Subcutaneous preadipocyte (primary cell): ENCODE data around the gene MAGOHB. TPM values are rescaled to one million over a fixed set of nuclear protein-coding genes. Genes with fewer than 3 reads are reported as not detected.

Experiments used
- total RNA-seq: library from RNA; depleted of rRNA; stranded (reverse); fragments of >200 nt; gene quantifications from 2 replicates; pipeline ENCODE4 v1.2.3, GENCODE V29; 2012

The MAGOHB gene
- 11.0 and 13.3 TPM in 2 replicates for total RNA-seq

DNA sequence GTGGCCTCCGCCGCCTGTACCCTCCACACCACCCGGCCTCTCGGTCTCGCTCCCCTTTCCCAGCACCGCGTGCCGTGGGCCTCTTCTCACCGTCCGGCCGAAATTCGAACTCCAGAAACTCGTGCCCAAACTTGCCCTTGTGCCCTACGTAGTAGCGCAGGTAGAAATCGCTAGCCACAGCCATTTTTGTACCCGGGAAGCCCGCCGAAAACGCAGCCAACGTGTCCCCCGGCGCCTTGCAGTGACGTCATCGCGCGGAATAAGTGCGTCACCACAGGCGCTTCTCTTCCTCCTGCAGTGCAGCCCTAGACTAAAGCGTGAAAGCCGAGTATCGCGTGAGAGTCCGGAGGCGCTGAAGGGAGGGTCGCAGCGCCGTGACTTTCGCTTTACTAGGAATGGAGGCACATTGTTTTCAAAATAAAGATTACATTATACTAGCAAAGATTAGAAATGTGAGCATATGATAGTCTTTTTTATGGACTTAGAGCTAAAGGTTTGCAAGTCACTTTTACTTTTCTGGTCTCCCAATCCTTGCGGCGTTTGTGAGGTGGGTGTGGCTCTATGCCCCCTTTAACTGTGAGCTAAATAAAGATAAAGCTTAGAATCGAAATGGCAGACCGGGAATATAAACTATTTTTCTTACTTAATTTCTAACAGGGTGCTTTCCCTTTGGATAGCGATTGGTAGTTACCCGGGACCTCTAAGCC is at the start of gene MAGOHB:
Gene MAGOHB (minus strand): TSS at position 261 of the 707 bp plus-strand sequence. CDS start 77 bp downstream, at position 184.

Other genes with a start within 250 kb of the MAGOHB start
- not detected in 2 replicates for gene KLRK1, start 223.6 kb downstream of the MAGOHB start, total RNA-seq
- gene KLRC4, start 203.9 kb downstream of the MAGOHB start, total RNA-seq, result not detected in 2 replicates
- not detected in 2 replicates for gene KLRC3, start 193.0 kb downstream of the MAGOHB start, total RNA-seq
- gene KLRC2, start 177.6 kb downstream of the MAGOHB start, total RNA-seq, result not detected in 2 replicates
- gene KLRC1, start 160.2 kb downstream of the MAGOHB start, total RNA-seq, result not detected in 2 replicates
- gene EIF2S3B, start 107.7 kb downstream of the MAGOHB start, total RNA-seq, result 1.6 and 6.2 TPM in 2 replicates
- gene STYK1, start 60.4 kb upstream of the MAGOHB start, total RNA-seq, result 0.59 TPM in 1 of 2 replicates, not detected in the other
- gene YBX3, start 109.7 kb upstream of the MAGOHB start, total RNA-seq, result 165 and 196 TPM in 2 replicates
- not detected in 2 replicates for gene TAS2R7, start 189.0 kb upstream of the MAGOHB start, total RNA-seq
- gene TAS2R8, start 193.7 kb upstream of the MAGOHB start, total RNA-seq, result under 0.01 TPM in 1 of 2 replicates, not detected in the other
- gene TAS2R9, start 196.6 kb upstream of the MAGOHB start, total RNA-seq, result 0.20 TPM in 1 of 2 replicates, not detected in the other
- 1.1 and 1.2 TPM in 2 replicates for gene TAS2R10, start 212.7 kb upstream of the MAGOHB start, total RNA-seq
- 2.2 and 3.9 TPM in 2 replicates for gene PRR4, start 235.9 kb upstream of the MAGOHB start, total RNA-seq